GM19395 (cell line): ENCODE measurements around the gene C2CD3.

Source experiments
- ATAC-seq: cut with Tn5 transposase; IDR thresholded peaks from one replicate; pipeline ENCODE4 v1.9.1; 2021; ENCODE audit warnings: mild to moderate bottlenecking, moderate library complexity; ENCODE audit not compliant: unreplicated experiment

Gene C2CD3

GRCh38 chr11:73983741-73984538, 186.9 kb downstream of the C2CD3 start:
- no peak for ATAC-seq

GRCh38 chr11:73982990-73983740, 187.6 kb downstream of the C2CD3 start:
- ATAC-seq = peak; percentile 67

GRCh38 chr11:73982595-73982989, 188.2 kb downstream of the C2CD3 start, which contains the start of gene UCP2:
TSS of gene UCP2 (minus strand) at chr11:73982843. CDS start at chr11:73978378, 4,465 bp downstream.
- ATAC-seq = peak; percentile 58

- no peak for ATAC-seq
Measured at GRCh38 chr11:73981051-73981805, 189.6 kb downstream of the C2CD3 start.

- peak; percentile 45 for ATAC-seq
Measured at GRCh38 chr11:73980001-73980961, 190.5 kb downstream of the C2CD3 start.

- ATAC-seq = no peak
Measured at GRCh38 chr11:73978576-73979086, 192.2 kb downstream of the C2CD3 start.

GRCh38 chr11:73977856-73978519, 192.8 kb downstream of the C2CD3 start:
- no peak for ATAC-seq

- no peak for ATAC-seq
Measured at GRCh38 chr11:73976451-73977151, 194.2 kb downstream of the C2CD3 start.

GRCh38 chr11:73975479-73975757, 195.4 kb downstream of the C2CD3 start:
- ATAC-seq = no peak

- ATAC-seq = no peak
Measured at GRCh38 chr11:73974604-73975478, 196.0 kb downstream of the C2CD3 start.

- ATAC-seq = no peak
Measured at GRCh38 chr11:73972620-73973449, 198.0 kb downstream of the C2CD3 start.

- no peak for ATAC-seq
Measured at GRCh38 chr11:73972187-73972586, 198.6 kb downstream of the C2CD3 start.

- ATAC-seq = no peak
Measured at GRCh38 chr11:73971175-73971719, 199.6 kb downstream of the C2CD3 start.

- no peak for ATAC-seq
Measured at GRCh38 chr11:73969991-73970800, 200.6 kb downstream of the C2CD3 start.

- no peak for ATAC-seq
Measured at GRCh38 chr11:73969091-73969490, 201.7 kb downstream of the C2CD3 start.

- ATAC-seq = no peak
Measured at GRCh38 chr11:73968356-73968966, 202.3 kb downstream of the C2CD3 start.
